SK-N-SH treated with all-trans-retinoic acid at 6 μM for 48 hours (cell line): Measurements from ENCODE around the gene TMEM81.

Experiments
- ATAC-seq: fragments of 200-7000 bp; cut with Tn5 transposase; 3 replicates; pipeline ENCODE4 v1.9.1; 2020; ENCODE audit warnings: mild to moderate bottlenecking, moderate library complexity
- ARNTL ChIP-seq: fragments of 450-650 bp; formaldehyde crosslinking; IDR thresholded peaks from 2 replicates; pipeline ENCODE4 v1.5.0; 2020; ENCODE audit warnings: low read depth, mild to moderate bottlenecking, moderate library complexity, borderline replicate concordance
- BACH2 ChIP-seq: fragments of 250-450 bp; sonication (Bioruptor Pico); IDR thresholded peaks from 2 replicates; pipeline ENCODE4 v1.9.0; 2021; ENCODE audit warnings: mild to moderate bottlenecking, borderline replicate concordance
- CREB5 ChIP-seq: fragments of 250-450 bp; sonication (Bioruptor Pico); IDR thresholded peaks from 2 replicates; pipeline ENCODE4 v1.5.1; 2020; ENCODE audit warnings: low read depth, mild to moderate bottlenecking, moderate library complexity
- CSDC2 ChIP-seq: fragments of 250-450 bp; sonication (Bioruptor Pico); IDR thresholded peaks from 2 replicates; pipeline ENCODE4 v1.5.0; 2020; ENCODE audit warnings: mild to moderate bottlenecking, moderate library complexity
- CSRNP3 ChIP-seq: fragments of 250-450 bp; sonication (Bioruptor Pico); IDR thresholded peaks from 2 replicates; pipeline ENCODE4 v1.5.1; 2021; ENCODE audit warnings: mild to moderate bottlenecking, moderate library complexity
- ESRRG ChIP-seq: fragments of 250-450 bp; sonication (Bioruptor Pico); IDR thresholded peaks from 2 replicates; pipeline ENCODE4 v1.6.1; 2021; ENCODE audit warnings: mild to moderate bottlenecking
- GLIS3 ChIP-seq: fragments of 250-450 bp; sonication (Bioruptor Pico); IDR thresholded peaks from 2 replicates; pipeline ENCODE4 v1.5.0; 2020; ENCODE audit warnings: mild to moderate bottlenecking, moderate library complexity
- ISL1 ChIP-seq: fragments of 250-450 bp; sonication (Bioruptor Pico); IDR thresholded peaks from 2 replicates; pipeline ENCODE4 v2.1.2; 2022; ENCODE audit warnings: mild to moderate bottlenecking, moderate library complexity
- OSR1 ChIP-seq: fragments of 250-450 bp; sonication (Bioruptor Pico); IDR thresholded peaks from 2 replicates; pipeline ENCODE4 v1.8.0; 2022; ENCODE audit warnings: moderate library complexity, mild to moderate bottlenecking, inconsistent platforms
- PATZ1 ChIP-seq: fragments of 250-450 bp; sonication (Bioruptor Pico); IDR thresholded peaks from 2 replicates; pipeline ENCODE4 v1.8.0; 2020; ENCODE audit warnings: mild to moderate bottlenecking, moderate library complexity, borderline replicate concordance
- POU6F1 ChIP-seq: fragments of 250-450 bp; sonication (Bioruptor Pico); IDR thresholded peaks from 2 replicates; pipeline ENCODE4 v1.8.0; 2021; ENCODE audit warnings: low read depth, mild to moderate bottlenecking, moderate library complexity, borderline replicate concordance
- RARB ChIP-seq: fragments of 250-450 bp; sonication (Bioruptor Pico); IDR thresholded peaks from 2 replicates; pipeline ENCODE4 v1.8.0; 2021; ENCODE audit warnings: mild to moderate bottlenecking, moderate library complexity
- SNAI2 ChIP-seq: fragments of 250-450 bp; sonication (Bioruptor Pico); IDR thresholded peaks from 2 replicates; pipeline ENCODE4 v1.5.0; 2020; ENCODE audit warnings: mild to moderate bottlenecking, moderate library complexity
- TCF4 ChIP-seq: fragments of 250-450 bp; sonication (Bioruptor Pico); IDR thresholded peaks from 2 replicates; pipeline ENCODE4 v1.8.0; 2021; ENCODE audit warnings: mild to moderate bottlenecking, moderate library complexity, borderline replicate concordance
- ZFP3 ChIP-seq: fragments of 250-450 bp; sonication (Bioruptor Pico); IDR thresholded peaks from 2 replicates; pipeline ENCODE4 v1.5.0; 2020; ENCODE audit warnings: mild to moderate bottlenecking, moderate library complexity
- ZFP30 ChIP-seq: fragments of 450-650 bp; formaldehyde crosslinking; IDR thresholded peaks from 2 replicates; pipeline ENCODE4 v1.5.0; 2022; ENCODE audit warnings: mild to moderate bottlenecking, moderate library complexity
- ZNF565 ChIP-seq: fragments of 450-650 bp; formaldehyde crosslinking; conservative IDR thresholded peaks from 2 replicates; pipeline ENCODE4 v1.5.0; 2020; ENCODE audit warnings: low read depth, mild to moderate bottlenecking, moderate library complexity
- ZNF70 ChIP-seq: fragments of 450-650 bp; formaldehyde crosslinking; IDR thresholded peaks from 2 replicates; pipeline ENCODE4 v1.5.0; 2020; ENCODE audit warnings: mild to moderate bottlenecking, moderate library complexity
- ZNF8 ChIP-seq: fragments of 450-650 bp; formaldehyde crosslinking; IDR thresholded peaks from 2 replicates; pipeline ENCODE4 v1.5.0; 2020; ENCODE audit warnings: mild to moderate bottlenecking, moderate library complexity

Gene TMEM81

GRCh38 chr1:205052690-205053089 is 31.6 kb downstream of the TMEM81 start:
- TF ChIP-seq SNAI2 (CRISPR knock-in tag): no peak
- no peak for TF ChIP-seq CSRNP3 (CRISPR knock-in tag)
- TF ChIP-seq POU6F1 (CRISPR knock-in tag): no peak
- no peak for TF ChIP-seq ZFP3 (CRISPR knock-in tag)
- no peak for TF ChIP-seq PATZ1 (CRISPR knock-in tag)
- no peak for TF ChIP-seq CSDC2
- TF ChIP-seq ARNTL (CRISPR knock-in tag): no peak
- TF ChIP-seq GLIS3 (CRISPR knock-in tag): no peak
- no peak for TF ChIP-seq BACH2
- TF ChIP-seq ESRRG (CRISPR knock-in tag): no peak
- no peak for TF ChIP-seq ZNF8 (CRISPR knock-in tag)
- TF ChIP-seq CREB5 (CRISPR knock-in tag): no peak
- no peak for ATAC-seq

- TF ChIP-seq SNAI2 (CRISPR knock-in tag) (no peak), ZNF565 (no peak), ZFP30 (CRISPR knock-in tag) (no peak), CSRNP3 (CRISPR knock-in tag) (no peak), ZFP3 (CRISPR knock-in tag) (no peak), ZNF70 (CRISPR knock-in tag) (no peak), ZNF8 (CRISPR knock-in tag) (no peak), BACH2 (no peak), RARB (CRISPR knock-in tag) (no peak)
- no peak; the same call in 2 of the 3 replicates for ATAC-seq
These were observed 34.8 kb downstream of the TMEM81 start for GRCh38 chr1:205049479-205049878.

- no peak for TF ChIP-seq OSR1 (CRISPR knock-in tag)
- no peak for ATAC-seq
These were observed 35.9 kb downstream of the TMEM81 start for GRCh38 chr1:205048382-205048781.

DNA sequence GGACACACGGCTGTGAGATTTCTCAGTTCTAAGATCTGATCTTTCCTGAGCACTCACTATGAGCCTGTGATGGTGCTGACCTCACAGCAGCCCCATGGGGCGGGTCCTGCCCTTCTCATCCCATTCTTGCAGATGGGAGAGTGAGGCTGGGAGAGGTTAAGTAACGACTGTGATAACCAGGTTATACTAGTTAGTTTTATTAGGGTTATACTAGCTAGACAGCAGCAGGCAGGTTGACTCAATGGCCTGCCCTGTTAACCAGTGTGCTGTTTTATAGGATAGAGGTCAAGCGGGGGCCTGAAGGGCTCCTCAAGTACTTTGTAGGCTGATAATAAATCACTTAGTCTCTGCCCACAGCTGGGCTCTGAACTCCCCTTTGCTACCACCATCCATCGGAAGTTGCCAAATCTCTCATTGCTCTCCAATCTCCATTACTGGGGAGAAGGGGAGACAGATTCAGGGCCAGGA is 36.5 kb downstream of the TMEM81 start:
- TF ChIP-seq ZNF70 (CRISPR knock-in tag) (no peak), OSR1 (CRISPR knock-in tag) (no peak), RARB (CRISPR knock-in tag) (no peak), PATZ1 (CRISPR knock-in tag) (no peak), ISL1 (CRISPR knock-in tag) (no peak), ESRRG (CRISPR knock-in tag) (no peak), TCF4 (CRISPR knock-in tag) (no peak)

More for the DNA sequence above, 36.5 kb downstream of the TMEM81 start:
- no peak for ATAC-seq
